GM12874 (cell line): Measurements from ENCODE around the gene THBS4.

Source experiments
- TF ChIP-seq, protein P1 (sequence below): IDR thresholded peaks from 2 replicates; pipeline ENCODE4 v1.5.1; 2011; ENCODE audit warnings: low read depth, mild to moderate bottlenecking, control low read depth, low read length, moderate library complexity; ENCODE audit not compliant: insufficient read depth

THBS4 gene

DNA sequence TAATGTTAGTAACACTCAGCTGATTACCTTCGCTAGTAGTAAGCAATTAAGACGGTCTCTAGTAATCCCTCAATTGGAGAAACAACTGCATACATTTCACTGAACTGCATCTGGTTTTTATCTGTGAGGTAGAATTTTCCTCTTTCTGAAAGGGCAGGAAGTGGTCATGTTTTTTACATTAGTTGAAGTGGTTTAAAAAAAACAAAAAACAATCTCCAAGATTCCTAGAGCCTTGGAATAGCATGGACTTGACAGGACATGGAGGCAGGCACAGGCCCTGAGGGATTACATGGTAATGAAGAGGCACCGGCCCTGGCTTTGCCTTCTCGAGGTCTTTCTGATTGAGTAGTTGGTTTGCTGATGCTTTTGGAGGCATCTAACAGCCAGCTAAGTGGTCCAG is 25.8 kb downstream of the THBS4 start:
- TF ChIP-seq, protein P1, sequence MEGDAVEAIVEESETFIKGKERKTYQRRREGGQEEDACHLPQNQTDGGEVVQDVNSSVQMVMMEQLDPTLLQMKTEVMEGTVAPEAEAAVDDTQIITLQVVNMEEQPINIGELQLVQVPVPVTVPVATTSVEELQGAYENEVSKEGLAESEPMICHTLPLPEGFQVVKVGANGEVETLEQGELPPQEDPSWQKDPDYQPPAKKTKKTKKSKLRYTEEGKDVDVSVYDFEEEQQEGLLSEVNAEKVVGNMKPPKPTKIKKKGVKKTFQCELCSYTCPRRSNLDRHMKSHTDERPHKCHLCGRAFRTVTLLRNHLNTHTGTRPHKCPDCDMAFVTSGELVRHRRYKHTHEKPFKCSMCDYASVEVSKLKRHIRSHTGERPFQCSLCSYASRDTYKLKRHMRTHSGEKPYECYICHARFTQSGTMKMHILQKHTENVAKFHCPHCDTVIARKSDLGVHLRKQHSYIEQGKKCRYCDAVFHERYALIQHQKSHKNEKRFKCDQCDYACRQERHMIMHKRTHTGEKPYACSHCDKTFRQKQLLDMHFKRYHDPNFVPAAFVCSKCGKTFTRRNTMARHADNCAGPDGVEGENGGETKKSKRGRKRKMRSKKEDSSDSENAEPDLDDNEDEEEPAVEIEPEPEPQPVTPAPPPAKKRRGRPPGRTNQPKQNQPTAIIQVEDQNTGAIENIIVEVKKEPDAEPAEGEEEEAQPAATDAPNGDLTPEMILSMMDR: no peak

DNA sequence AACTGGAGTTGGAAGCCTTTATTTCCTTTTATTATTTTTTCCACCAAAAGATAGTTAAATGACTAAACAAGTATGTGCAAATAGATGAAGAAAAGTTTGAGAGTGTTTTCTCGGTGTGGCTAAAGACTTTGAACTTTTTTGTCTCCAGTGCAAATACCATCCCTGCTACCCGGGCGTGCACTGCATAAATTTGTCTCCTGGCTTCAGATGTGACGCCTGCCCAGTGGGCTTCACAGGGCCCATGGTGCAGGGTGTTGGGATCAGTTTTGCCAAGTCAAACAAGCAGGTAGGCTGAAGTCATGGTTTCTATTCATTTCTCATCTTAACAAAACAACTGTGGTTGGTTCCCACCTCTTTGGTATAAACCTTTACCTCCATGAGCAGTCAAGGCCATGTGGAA is 26.4 kb downstream of the THBS4 start:
- TF ChIP-seq, protein P1: no peak

DNA sequence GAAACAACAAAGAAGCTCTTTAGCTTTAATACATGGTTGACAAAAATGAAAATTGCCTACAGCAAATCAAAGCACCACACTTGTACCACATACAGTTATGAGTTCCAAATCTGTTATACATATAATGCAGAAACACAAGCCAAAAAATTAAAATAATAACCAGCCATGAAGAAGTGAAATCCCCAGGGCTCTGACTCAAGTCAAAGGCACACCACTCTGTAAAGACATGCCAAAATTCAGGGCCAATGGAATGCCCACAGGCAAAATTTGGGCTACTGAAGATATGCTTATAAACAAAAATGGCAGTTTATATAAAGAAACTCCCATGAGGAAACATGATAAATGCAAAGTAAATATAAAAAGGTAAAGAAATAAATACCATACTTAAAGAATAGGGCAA is 29.0 kb downstream of the THBS4 start:
- TF ChIP-seq, protein P1: no peak

DNA sequence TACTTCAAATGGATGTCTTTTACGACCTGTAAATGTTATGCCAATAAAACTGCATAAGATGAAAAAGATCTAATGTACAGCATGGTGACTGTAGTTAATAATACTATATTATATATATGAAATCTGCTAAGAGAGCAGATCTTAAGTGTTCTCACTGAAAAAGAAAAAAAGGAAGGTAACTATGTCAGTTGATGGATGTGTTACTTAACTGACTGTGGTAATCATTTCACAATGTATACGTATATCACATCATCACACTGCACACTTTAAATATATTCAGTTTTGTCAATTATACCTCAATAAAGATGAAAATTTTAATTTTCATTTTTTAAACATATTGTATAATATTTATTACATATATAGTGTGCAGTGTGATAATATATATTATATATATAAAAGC is 31.9 kb downstream of the THBS4 start:
- TF ChIP-seq, protein P1: no peak

DNA sequence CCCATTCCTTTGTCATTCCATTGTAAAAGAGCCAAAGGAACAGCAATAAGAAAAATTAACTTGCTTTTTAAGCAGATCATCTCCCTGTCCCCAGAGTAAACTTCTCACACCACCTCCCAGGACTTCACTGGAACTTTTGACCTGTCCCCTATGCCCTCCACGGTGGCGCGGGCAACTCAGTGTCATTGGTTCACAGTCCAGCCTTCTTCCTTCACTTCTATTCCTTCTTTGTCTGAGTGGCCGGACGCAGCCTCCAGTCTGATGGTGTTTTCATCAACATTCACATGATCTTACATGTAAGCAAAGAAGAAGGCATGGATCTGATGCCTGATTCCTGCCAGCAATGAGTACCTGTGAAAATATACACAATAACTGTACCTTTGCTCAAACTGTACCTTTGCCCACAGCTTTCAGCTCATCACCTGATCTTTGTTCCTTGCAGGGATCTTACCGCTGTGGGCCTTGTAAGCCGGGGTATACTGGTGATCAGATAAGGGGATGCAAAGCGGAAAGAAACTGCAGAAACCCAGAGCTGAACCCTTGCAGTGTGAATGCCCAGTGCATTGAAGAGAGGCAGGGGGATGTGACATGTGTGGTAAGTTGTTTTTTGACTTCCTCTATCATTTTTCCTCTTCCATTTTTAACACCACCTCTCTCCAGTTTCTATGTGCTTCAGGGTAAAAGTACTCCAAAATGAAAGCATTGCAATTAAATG is 32.5 kb downstream of the THBS4 start:
- TF ChIP-seq, protein P1: no peak

DNA sequence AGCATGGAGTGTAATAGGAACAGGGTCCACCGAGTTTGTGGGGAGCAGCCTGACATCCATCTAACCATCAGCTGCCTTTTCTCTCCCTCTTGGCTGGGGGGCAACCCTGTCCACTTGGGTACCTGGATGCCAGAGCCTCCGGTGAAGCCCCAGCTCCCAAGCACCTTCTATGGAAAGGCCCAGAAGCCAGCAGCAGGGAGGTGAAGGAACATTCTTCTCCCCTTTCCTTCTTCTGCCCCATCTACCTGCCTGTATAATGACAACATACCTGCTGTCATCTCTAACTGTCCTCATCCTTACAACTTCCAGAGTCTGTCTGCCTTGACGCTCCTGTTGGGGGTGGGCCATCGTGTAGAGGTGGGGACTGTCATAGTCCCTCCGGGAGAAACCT is 33.1 kb downstream of the THBS4 start:
- TF ChIP-seq, protein P1: no peak

DNA sequence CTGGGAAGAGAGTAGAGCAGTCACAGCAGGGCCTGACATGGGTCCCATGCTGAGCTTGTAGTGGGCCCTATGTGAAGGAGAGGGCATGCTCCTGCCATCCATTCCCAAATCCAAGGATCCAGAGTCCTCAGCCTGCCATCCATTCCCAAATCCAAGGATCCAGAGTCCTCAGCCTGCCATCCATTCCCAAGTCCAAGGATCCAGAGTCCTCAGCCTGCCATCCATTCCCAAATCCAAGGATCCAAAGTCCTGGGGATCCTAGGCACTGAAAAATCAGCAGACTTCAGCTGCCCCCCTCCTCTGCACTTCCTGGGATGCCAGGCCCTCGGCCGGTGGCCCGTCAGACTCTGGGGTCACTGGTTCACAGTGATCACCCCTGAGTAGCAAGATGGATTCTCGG is 33.6 kb downstream of the THBS4 start:
- TF ChIP-seq, protein P1: no peak
